IMR-90 (cell line): ENCODE measurements around the gene ANGPTL7. TPM values are rescaled to one million over a fixed set of nuclear protein-coding genes. Genes with fewer than 3 reads are reported as not detected.

ENCODE experiments used
- ATAC-seq: fragments of 200-7000 bp; cut with Tn5 transposase; 2 replicates; pipeline ENCODE4 v1.9.1; 2020; ENCODE audit warnings: low read depth, mild to moderate bottlenecking, moderate library complexity
- BruUV-seq: library from RNA; stranded (reverse); fragments of 400-500 nt; replicated peaks from 2 replicates; lab custom pipeline; 2021; lab: Mats Ljungman, UMichigan
- CTCF ChIA-PET: fragments of 300-600 bp; formaldehyde crosslinking; extraction: SDS; loops from one replicate; lab custom pipeline; 2021; ENCODE audit warnings: antibody characterized with exemption; lab: Yijun Ruan, JAX
- POLR2A ChIA-PET: fragments of 300-600 bp; sonication (Branson Sonifier 250); formaldehyde crosslinking; loops from one replicate; lab custom pipeline; 2022; ENCODE audit warnings: antibody characterized with exemption; ENCODE audit not compliant: unreplicated experiment; lab: Charles Lee
- DNase-seq: peaks from one replicate; pipeline ENCODE4 v3.0.0; 2013
- H2AFZ ChIP-seq: replicated peaks from 2 replicates; pipeline ENCODE3; 2013; ENCODE audit warnings: low read length, mild to moderate bottlenecking; ENCODE audit not compliant: poor library complexity
- H2AK5ac ChIP-seq: 2 replicates; pipeline ENCODE4 v1.6.1; 2013; ENCODE audit warnings: low read depth, low read length, inconsistent platforms
- H2AK9ac ChIP-seq: replicated peaks from 2 replicates; pipeline ENCODE3; 2013; ENCODE audit warnings: mild to moderate bottlenecking, low read depth, low read length, moderate library complexity; ENCODE audit not compliant: poor library complexity
- H2BK120ac ChIP-seq: 2 replicates; pipeline ENCODE4 v1.6.1; 2013; ENCODE audit warnings: low read depth, low read length, inconsistent platforms
- H2BK15ac ChIP-seq: 3 replicates; pipeline ENCODE4 v1.6.1; 2013; ENCODE audit warnings: low read depth, low read length, inconsistent platforms
- H2BK20ac ChIP-seq: 2 replicates; pipeline ENCODE4 v1.6.1; 2013; ENCODE audit warnings: low read depth, mild to moderate bottlenecking, inconsistent platforms, low read length, moderate library complexity
- H2BK5ac ChIP-seq: 2 replicates; pipeline ENCODE4 v1.6.1; 2013; ENCODE audit warnings: mild to moderate bottlenecking, low read depth, low read length, inconsistent platforms; ENCODE audit not compliant: poor library complexity, severe bottlenecking
- H3K14ac ChIP-seq: replicated peaks from 2 replicates; pipeline ENCODE4 v1.6.1; 2013; ENCODE audit warnings: low read depth, low read length, inconsistent platforms
- H3K18ac ChIP-seq: 2 replicates; pipeline ENCODE4 v1.6.1; 2013; ENCODE audit warnings: low read depth, low read length, control low read depth
- H3K23ac ChIP-seq: 2 replicates; pipeline ENCODE4 v1.6.1; 2013; ENCODE audit warnings: low read depth, low read length, inconsistent platforms
- H3K27ac ChIP-seq: 2 replicates; pipeline ENCODE4 v1.5.1; 2013; ENCODE audit warnings: mild to moderate bottlenecking, control low read depth, low read length; ENCODE audit not compliant: insufficient read depth
- H3K27me3 ChIP-seq: 2 replicates; pipeline ENCODE4 v1.6.1; 2013; ENCODE audit warnings: low read length; ENCODE audit not compliant: control insufficient read depth, insufficient read depth
- H3K36me3 ChIP-seq: 2 replicates; pipeline ENCODE4 v1.6.1; 2013; ENCODE audit warnings: low read length, mixed read lengths; ENCODE audit not compliant: control insufficient read depth, insufficient read depth
- H3K4ac ChIP-seq: 2 replicates; pipeline ENCODE4 v1.6.1; 2013; ENCODE audit warnings: low read depth, low read length, inconsistent platforms
- H3K4me1 ChIP-seq: 2 replicates; pipeline ENCODE4 v1.6.1; 2013; ENCODE audit warnings: low read length, mixed read lengths; ENCODE audit not compliant: control insufficient read depth, insufficient read depth
- H3K4me2 ChIP-seq: 2 replicates; pipeline ENCODE4 v1.6.1; 2013; ENCODE audit warnings: low read depth, mild to moderate bottlenecking, control low read depth, low read length, moderate library complexity
- H3K4me3 ChIP-seq: 2 replicates; pipeline ENCODE4 v1.5.1; 2013; ENCODE audit warnings: low read depth, mild to moderate bottlenecking, control low read depth, low read length, moderate library complexity; ENCODE audit not compliant: insufficient read depth
- H3K56ac ChIP-seq: 2 replicates; pipeline ENCODE4 v1.6.1; 2013; ENCODE audit warnings: low read length, inconsistent platforms; ENCODE audit not compliant: insufficient read depth; ENCODE audit errors: extremely low read depth
- H3K79me1 ChIP-seq, 2 experiments: 2 replicates each; pipeline ENCODE4 v1.6.1; 2013; ENCODE audit warnings: low read length in 2 of 2, inconsistent platforms in 1 of 2, low read depth in 1 of 2
- H3K9ac ChIP-seq: 2 replicates; pipeline ENCODE4 v1.6.1; 2013; ENCODE audit warnings: low read depth, low read length, control low read depth
- H3K9me1 ChIP-seq: 2 replicates; pipeline ENCODE4 v1.6.1; 2013; ENCODE audit warnings: low read length, inconsistent platforms; ENCODE audit not compliant: insufficient read depth
- H3K9me3 ChIP-seq: 2 replicates; pipeline ENCODE4 v1.6.1; 2013; ENCODE audit warnings: low read length; ENCODE audit not compliant: control insufficient read depth, insufficient read depth
- H4K20me1 ChIP-seq: 2 replicates; pipeline ENCODE4 v1.6.1; 2013; ENCODE audit warnings: low read length, inconsistent platforms; ENCODE audit not compliant: insufficient read depth
- H4K5ac ChIP-seq: 2 replicates; pipeline ENCODE4 v1.6.1; 2013; ENCODE audit warnings: mild to moderate bottlenecking, low read depth, low read length, control low read depth
- H4K8ac ChIP-seq, 2 experiments: 2 replicates each; pipeline ENCODE4 v1.6.1; 2013; ENCODE audit warnings: low read depth in 2 of 2, low read length in 2 of 2, control low read depth in 1 of 2, inconsistent platforms in 1 of 2
- H4K91ac ChIP-seq: 2 replicates; pipeline ENCODE4 v1.6.1; 2013; ENCODE audit warnings: low read depth, low read length, inconsistent platforms; ENCODE audit not compliant: insufficient read depth
- BHLHE40 ChIP-seq: fragments of 150-350 bp; IDR thresholded peaks from 2 replicates; pipeline ENCODE4 v1.6.1; 2016; ENCODE audit warnings: mild to moderate bottlenecking, low read depth, low read length
- CEBPB ChIP-seq: IDR thresholded peaks from 2 replicates; pipeline ENCODE4 v1.6.1; 2012; ENCODE audit warnings: low read depth, low read length, improper control_type of control experiment
- CHD1 ChIP-seq: IDR thresholded peaks from 2 replicates; pipeline ENCODE4 v1.6.1; 2012; ENCODE audit warnings: low read depth, low read length, improper control_type of control experiment
- FOS ChIP-seq: fragments of 150-350 bp; IDR thresholded peaks from 2 replicates; pipeline ENCODE4 v1.6.1; 2016; ENCODE audit warnings: low read depth, low read length
- MAFK ChIP-seq: IDR thresholded peaks from 2 replicates; pipeline ENCODE4 v1.6.1; 2012; ENCODE audit warnings: low read depth, low read length, improper control_type of control experiment
- MAZ ChIP-seq: IDR thresholded peaks from 2 replicates; pipeline ENCODE4 v1.6.1; 2012; ENCODE audit warnings: low read depth, mild to moderate bottlenecking, low read length, improper control_type of control experiment, moderate library complexity, borderline replicate concordance
- RAD21 ChIP-seq: IDR thresholded peaks from 2 replicates; pipeline ENCODE4 v1.6.1; 2012; ENCODE audit warnings: low read length, improper control_type of control experiment
- RCOR1 ChIP-seq: IDR thresholded peaks from 2 replicates; pipeline ENCODE4 v1.6.1; 2012; ENCODE audit warnings: mild to moderate bottlenecking, low read length, improper control_type of control experiment; ENCODE audit not compliant: insufficient replicate concordance
- SMC3 ChIP-seq: fragments of 150-350 bp; IDR thresholded peaks from 2 replicates; pipeline ENCODE4 v1.6.1; 2016; ENCODE audit warnings: low read depth, mild to moderate bottlenecking, antibody characterized with exemption, low read length, moderate library complexity
- WGBS, 2 experiments: methylation state at CpG; one replicate each; pipeline versions ENCODE4 v1.1.5 to v1.1.7; 2013; ENCODE audit warnings: missing lambda C conversion rate in 2 of 2; ENCODE audit not compliant: insufficient read length in 1 of 2; ENCODE audit errors: extremely low coverage in 2 of 2; 5-methylcytosine and 5-hydroxymethylcytosine counted together
- dilution Hi-C: fragments of 300-500 bp; cut with HindIII; formaldehyde crosslinking; loops from one replicate; pipeline ENCODE4 v1.14.3; 2018; ENCODE audit warnings: low sequenced_read_pairs; ENCODE audit not compliant: unreplicated experiment
- in situ Hi-C: fragments of 300-500 bp; cut with MboI; formaldehyde crosslinking; loops from 3 replicates; pipeline ENCODE4 v1.14.3; 2019; ENCODE audit warnings: low sequenced_read_pairs, inconsistent platforms, mixed read lengths
- intact Hi-C: fragments of 100-400 bp; cut with micrococcal nuclease; formaldehyde crosslinking; loops from 2 replicates; pipeline ENCODE4 v1.10.0; 2022
- polyA plus RNA-seq, 3 experiments: library from polyadenylated mRNA; depleted of rRNA; stranded (reverse); fragments of >200 nt; gene quantifications; 2 replicates each; pipeline ENCODE4 v1.2.3, GENCODE V29; 2012; ENCODE audit warnings: low replicate concordance in 1 of 3
- total RNA-seq: library from RNA; depleted of rRNA; stranded (reverse); fragments of >200 nt; gene quantifications from 2 replicates; pipeline ENCODE4 v1.2.3, GENCODE V29; 2012
- TF ChIP-seq, protein P1 (sequence below): fragments of 150-350 bp; IDR thresholded peaks from 2 replicates; pipeline ENCODE4 v1.6.1; 2016; ENCODE audit warnings: low read depth, mild to moderate bottlenecking, low read length, moderate library complexity, borderline replicate concordance
- TF ChIP-seq, protein P2 (sequence below): fragments of 150-350 bp; IDR thresholded peaks from 2 replicates; pipeline ENCODE4 v1.6.1; 2017; ENCODE audit warnings: mild to moderate bottlenecking, antibody characterized with exemption, low read length, low read depth
- TF ChIP-seq, protein P3 (sequence below): conservative IDR thresholded peaks from 2 replicates; pipeline ENCODE4 v1.5.1; 2012; ENCODE audit warnings: mild to moderate bottlenecking, low read depth, low read length, improper control_type of control experiment

Gene ANGPTL7
- total and polyA plus RNA-seq, 2 of the 4 experiments (the other 2 are of a cell fraction), result under 0.01 TPM; not detected in 1

DNA sequence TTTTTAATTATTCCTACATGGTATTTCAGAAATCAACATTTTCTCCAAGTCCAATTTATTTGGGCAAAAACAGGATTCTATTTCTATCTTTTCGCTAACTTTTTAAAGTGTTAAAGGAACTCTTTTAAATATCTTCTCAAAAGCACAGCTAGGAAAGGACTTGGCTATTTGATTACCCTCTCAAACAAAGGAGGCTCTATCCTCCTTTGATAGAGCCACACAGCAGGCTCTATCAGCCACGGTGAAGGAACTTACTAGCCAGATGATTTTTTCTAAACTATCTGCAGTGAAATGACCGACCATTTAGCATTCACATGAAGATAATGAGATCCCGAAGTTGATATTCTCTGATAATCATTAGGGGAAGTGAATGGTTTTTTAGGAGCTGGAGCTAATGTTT is 9.1 kb downstream of the ANGPTL7 start:
- no peak overlapping the region for H3K4me2 ChIP-seq
- no peak overlapping the region for H4K5ac ChIP-seq
- H3K56ac ChIP-seq, result no peak overlapping the region
- no peak overlapping the region for H3K23ac ChIP-seq
- no peak overlapping the region for H3K4me3 ChIP-seq
- dilution Hi-C loops, result no loop called here
- H3K9ac ChIP-seq, result no peak overlapping the region
- no peak overlapping the region for H4K91ac ChIP-seq
- no peak overlapping the region for H3K27ac ChIP-seq
- peaks cover 32% of the 10 kb centered on the region for H3K36me3 ChIP-seq
- H3K18ac ChIP-seq, result no peak overlapping the region
- no peak overlapping the region for H2AK5ac ChIP-seq
- no TSS peak for BruUV-seq
- WGBS, 2 experiments, result no CpG with 5 or more reads among the region's 4 CpGs
- DNase-seq (no peak), ATAC-seq (no peak)
- H3K4me1 ChIP-seq, result no peaks in the 10 kb centered on the region
- no peak overlapping the region for H2AFZ ChIP-seq
- H3K79me1 ChIP-seq, result peaks cover 0 to 6% of the 10 kb centered on the region in 2 experiments; a peak in 1 of 4 replicates
- H3K27me3 ChIP-seq, result no peaks in the 10 kb centered on the region
- no peak overlapping the region for H2BK5ac ChIP-seq
- H3K14ac ChIP-seq, result no peak overlapping the region
- no peak for TF ChIP-seq MAFK
- no peak for TF ChIP-seq FOS
- TF ChIP-seq, protein P1, sequence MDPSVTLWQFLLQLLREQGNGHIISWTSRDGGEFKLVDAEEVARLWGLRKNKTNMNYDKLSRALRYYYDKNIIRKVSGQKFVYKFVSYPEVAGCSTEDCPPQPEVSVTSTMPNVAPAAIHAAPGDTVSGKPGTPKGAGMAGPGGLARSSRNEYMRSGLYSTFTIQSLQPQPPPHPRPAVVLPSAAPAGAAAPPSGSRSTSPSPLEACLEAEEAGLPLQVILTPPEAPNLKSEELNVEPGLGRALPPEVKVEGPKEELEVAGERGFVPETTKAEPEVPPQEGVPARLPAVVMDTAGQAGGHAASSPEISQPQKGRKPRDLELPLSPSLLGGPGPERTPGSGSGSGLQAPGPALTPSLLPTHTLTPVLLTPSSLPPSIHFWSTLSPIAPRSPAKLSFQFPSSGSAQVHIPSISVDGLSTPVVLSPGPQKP, result no peak
- TF ChIP-seq BHLHE40, result no peak
- no peak for TF ChIP-seq RAD21
- TF ChIP-seq CHD1, result no peak
- no peak for TF ChIP-seq MAZ
- TF ChIP-seq RCOR1, result no peak
- TF ChIP-seq, protein P2, sequence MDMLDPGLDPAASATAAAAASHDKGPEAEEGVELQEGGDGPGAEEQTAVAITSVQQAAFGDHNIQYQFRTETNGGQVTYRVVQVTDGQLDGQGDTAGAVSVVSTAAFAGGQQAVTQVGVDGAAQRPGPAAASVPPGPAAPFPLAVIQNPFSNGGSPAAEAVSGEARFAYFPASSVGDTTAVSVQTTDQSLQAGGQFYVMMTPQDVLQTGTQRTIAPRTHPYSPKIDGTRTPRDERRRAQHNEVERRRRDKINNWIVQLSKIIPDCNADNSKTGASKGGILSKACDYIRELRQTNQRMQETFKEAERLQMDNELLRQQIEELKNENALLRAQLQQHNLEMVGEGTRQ, result no peak
- TF ChIP-seq CEBPB, result no peak
- TF ChIP-seq, protein P3, sequence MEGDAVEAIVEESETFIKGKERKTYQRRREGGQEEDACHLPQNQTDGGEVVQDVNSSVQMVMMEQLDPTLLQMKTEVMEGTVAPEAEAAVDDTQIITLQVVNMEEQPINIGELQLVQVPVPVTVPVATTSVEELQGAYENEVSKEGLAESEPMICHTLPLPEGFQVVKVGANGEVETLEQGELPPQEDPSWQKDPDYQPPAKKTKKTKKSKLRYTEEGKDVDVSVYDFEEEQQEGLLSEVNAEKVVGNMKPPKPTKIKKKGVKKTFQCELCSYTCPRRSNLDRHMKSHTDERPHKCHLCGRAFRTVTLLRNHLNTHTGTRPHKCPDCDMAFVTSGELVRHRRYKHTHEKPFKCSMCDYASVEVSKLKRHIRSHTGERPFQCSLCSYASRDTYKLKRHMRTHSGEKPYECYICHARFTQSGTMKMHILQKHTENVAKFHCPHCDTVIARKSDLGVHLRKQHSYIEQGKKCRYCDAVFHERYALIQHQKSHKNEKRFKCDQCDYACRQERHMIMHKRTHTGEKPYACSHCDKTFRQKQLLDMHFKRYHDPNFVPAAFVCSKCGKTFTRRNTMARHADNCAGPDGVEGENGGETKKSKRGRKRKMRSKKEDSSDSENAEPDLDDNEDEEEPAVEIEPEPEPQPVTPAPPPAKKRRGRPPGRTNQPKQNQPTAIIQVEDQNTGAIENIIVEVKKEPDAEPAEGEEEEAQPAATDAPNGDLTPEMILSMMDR, result no peak
- no peak for TF ChIP-seq SMC3
- no peak overlapping the region for H2BK120ac ChIP-seq
- in situ Hi-C loops, result no loop called here
- H2BK20ac ChIP-seq, result no peak overlapping the region
- no peak overlapping the region for H3K4ac ChIP-seq
- no peak overlapping the region for H4K8ac ChIP-seq
- no peaks in the 10 kb centered on the region for H4K20me1 ChIP-seq
- H3K9me1 ChIP-seq, result no peaks in the 10 kb centered on the region
- intact Hi-C loops, result no loop called here
- no peak overlapping the region for H2AK9ac ChIP-seq
- ChIA-PET POLR2A (no interaction called here), CTCF (interaction anchor here (1.8 kb wide), 1 partner anchor 161 kb away, joined by 6 read pairs; no protein-coding TSS in a partner anchor)
- no peak overlapping the region for H2BK15ac ChIP-seq
- H3K9me3 ChIP-seq, result no peaks in the 10 kb centered on the region
